Suppressor macrophage treated with lipopolysaccharide for 4 hours (primary cell): ENCODE data around the gene LPP.

Source experiments
- DNase-seq: peaks from one replicate; pipeline ENCODE4 v3.0.0-alpha.2; 2020

Gene LPP

GRCh38 chr3:188914552-188914951, 760.6 kb downstream of the LPP start:
- DNase-seq, result peak; percentile 92

GRCh38 chr3:188915127-188915526, 761.2 kb downstream of the LPP start:
- peak; percentile 89 for DNase-seq

GRCh38 chr3:188916934-188917401, 763.0 kb downstream of the LPP start:
- peak; percentile 90 for DNase-seq

GRCh38 chr3:188918093-188918492, 764.1 kb downstream of the LPP start:
- peak; percentile 50 for DNase-seq

GRCh38 chr3:188923671-188924070, 769.7 kb downstream of the LPP start:
- no peak for DNase-seq

GRCh38 chr3:188925376-188925775, 771.4 kb downstream of the LPP start:
- DNase-seq, result no peak

GRCh38 chr3:188926111-188926510, 772.2 kb downstream of the LPP start:
- DNase-seq, result no peak

- DNase-seq, result no peak
Measured at GRCh38 chr3:188926741-188927511, 773.0 kb downstream of the LPP start.

GRCh38 chr3:188927971-188928370, 774.0 kb downstream of the LPP start:
- DNase-seq, result no peak

- no peak for DNase-seq
Measured at GRCh38 chr3:188929137-188929536, 775.2 kb downstream of the LPP start.

- DNase-seq, result no peak
Measured at GRCh38 chr3:188931036-188931435, 777.1 kb downstream of the LPP start.

- no peak for DNase-seq
Measured at GRCh38 chr3:188931531-188931930, 777.6 kb downstream of the LPP start.

- DNase-seq, result no peak
Measured at GRCh38 chr3:188934989-188935388, 781.0 kb downstream of the LPP start.

GRCh38 chr3:188936597-188937107, 782.7 kb downstream of the LPP start:
- no peak for DNase-seq

GRCh38 chr3:188937389-188937788, 783.4 kb downstream of the LPP start:
- no peak for DNase-seq

GRCh38 chr3:188938999-188939398, 785.0 kb downstream of the LPP start:
- no peak for DNase-seq

- DNase-seq, result no peak
Measured at GRCh38 chr3:188939814-188940572, 786.0 kb downstream of the LPP start.
